Measurements from ENCODE around the gene SLCO3A1.

GRCh38 chr15:92107510-92107909 is 254.0 kb downstream of the SLCO3A1 start:
- TF ChIP-seq CTCF (IDR thresholded peaks at IDR 0.05; ENCODE audit: control extremely low read depth in 1 of 3, insufficient read depth in 1 of 3, low read depth in 1 of 3, low read length in 3 of 3) (no peak), YY1 (IDR thresholded peaks at IDR 0.05; ENCODE audit: low read depth, low read length) (no peak), SUZ12 (IDR thresholded peaks at IDR 0.05; ENCODE audit: low read length) (no peak), SIX5 (IDR thresholded peaks at IDR 0.05; ENCODE audit: low read depth, low read length) (no peak), CBX8 (IDR thresholded peaks at IDR 0.05; ENCODE audit: borderline replicate concordance, low read depth, low read length) (no peak), CREB1 (IDR thresholded peaks at IDR 0.05) (no peak), POLR2AphosphoS5 (IDR thresholded peaks at IDR 0.05; ENCODE audit: low read depth, low read length) (no peak)
